GM12878 (cell line): ENCODE measurements around the gene FCHSD2. TPM values are rescaled to one million over a fixed set of nuclear protein-coding genes. Genes with fewer than 3 reads are reported as not detected.

Experiments used
- ATAC-seq: fragments of 200-7000 bp; cut with Tn5 transposase; 3 replicates; pipeline ENCODE4 v1.9.1; 2020; ENCODE audit warnings: mild to moderate bottlenecking, moderate library complexity
- BruUV-seq: library from RNA; stranded (reverse); fragments of 400-500 nt; replicated peaks from 2 replicates; lab custom pipeline; 2021; lab: Mats Ljungman, UMichigan
- CTCF ChIA-PET: fragments of 300-600 bp; sonication (Branson Sonifier 250); formaldehyde crosslinking; extraction: SDS; loops from one replicate; lab custom pipeline; 2021; ENCODE audit warnings: inconsistent platforms; lab: Yijun Ruan, JAX
- POLR2A ChIA-PET: fragments of 350-600 bp; formaldehyde crosslinking; extraction: SDS; loops from one replicate; lab custom pipeline; 2021; ENCODE audit warnings: inconsistent platforms; lab: Charles Lee
- RAD21 ChIA-PET: fragments of 300-600 bp; sonication (Branson Sonifier 250); formaldehyde crosslinking; loops from one replicate; lab custom pipeline; 2023; ENCODE audit warnings: antibody characterized with exemption; ENCODE audit not compliant: unreplicated experiment; lab: Charles Lee
- SMC1A ChIA-PET: fragments of 300-600 bp; sonication (Branson Sonifier 250); formaldehyde crosslinking; loops from one replicate; lab custom pipeline; 2023; ENCODE audit not compliant: unreplicated experiment, uncharacterized antibody; lab: Charles Lee
- DNase-seq: peaks from one replicate; pipeline ENCODE4 v3.0.0-alpha.2; 2011; ENCODE audit warnings: low read depth, low spot score
- FAIRE-seq: peaks from 3 replicates; lab custom pipeline; 2011; peaks lifted over from hg19 to GRCh38; lab: Jason Lieb, UNC
- H2AFZ ChIP-seq: 2 replicates; pipeline ENCODE4 v1.6.0; 2011; ENCODE audit warnings: low read depth, low read length, control low read depth; ENCODE audit not compliant: control insufficient read depth
- H3K27ac ChIP-seq: 2 replicates; pipeline ENCODE4 v1.5.1; 2011; ENCODE audit warnings: control low read depth; ENCODE audit not compliant: control insufficient read depth, insufficient read depth
- H3K27me3 ChIP-seq, 2 experiments: replicated peaks in 1 of 2; 2 replicates each; pipeline versions ENCODE4 v1.6.0 to v1.6.1; 2011; ENCODE audit warnings: low read length in 1 of 2; ENCODE audit not compliant: control insufficient read depth in 2 of 2, insufficient read depth in 2 of 2
- H3K36me3 ChIP-seq, 2 experiments: 2 replicates each; pipeline ENCODE4 v1.5.1; 2011; ENCODE audit warnings: low read length in 1 of 2; ENCODE audit not compliant: control insufficient read depth in 2 of 2, insufficient read depth in 2 of 2
- H3K4me1 ChIP-seq: 2 replicates; pipeline ENCODE4 v1.6.1; 2011; ENCODE audit warnings: mild to moderate bottlenecking, low read length, moderate library complexity, mixed read lengths; ENCODE audit not compliant: control insufficient read depth, insufficient read depth
- H3K4me2 ChIP-seq: 2 replicates; pipeline ENCODE4 v1.6.0; 2011; ENCODE audit warnings: control low read depth; ENCODE audit not compliant: control insufficient read depth, insufficient read depth
- H3K4me3 ChIP-seq: fragments of 200-600 bp; sonication (generic); 2 replicates; pipeline ENCODE4 v1.5.1; 2016
- H3K79me2 ChIP-seq: 2 replicates; pipeline ENCODE4 v1.6.0; 2011; ENCODE audit warnings: low read length; ENCODE audit not compliant: control insufficient read depth, insufficient read depth
- H3K9ac ChIP-seq: 2 replicates; pipeline ENCODE4 v1.8.0; 2011; ENCODE audit warnings: low read length, control low read depth, mixed read lengths; ENCODE audit not compliant: control insufficient read depth, insufficient read depth
- H3K9me3 ChIP-seq: replicated peaks from 3 replicates; pipeline ENCODE4 v1.5.1; 2011; ENCODE audit warnings: mild to moderate bottlenecking, low read length; ENCODE audit not compliant: control insufficient read depth, insufficient read depth
- H4K20me1 ChIP-seq: 2 replicates; pipeline ENCODE4 v1.6.0; 2011; ENCODE audit not compliant: control insufficient read depth, insufficient read depth
- ATF7 ChIP-seq: fragments of 450-650 bp; IDR thresholded peaks from 2 replicates; pipeline ENCODE4 v1.6.1; 2016; ENCODE audit warnings: low read depth, mild to moderate bottlenecking
- CEBPB ChIP-seq, 2 experiments: fragments of 150-350 bp in 1 of 2; IDR thresholded peaks; 2 replicates each; pipeline ENCODE4 v1.6.1; 2012 to 2014; ENCODE audit warnings: low read depth in 2 of 2, low read length in 2 of 2, borderline replicate concordance in 1 of 2, inconsistent platforms in 1 of 2
- ESRRA ChIP-seq: IDR thresholded peaks from 2 replicates; pipeline ENCODE4 v1.6.1; 2012; ENCODE audit warnings: mild to moderate bottlenecking, low read length, improper control_type of control experiment
- EZH2 ChIP-seq: IDR thresholded peaks from 2 replicates; pipeline ENCODE4 v1.6.1; 2012; ENCODE audit warnings: low read depth, mild to moderate bottlenecking, control low read depth, inconsistent platforms, low read length, borderline replicate concordance; ENCODE audit not compliant: control insufficient read depth
- GABPA ChIP-seq: IDR thresholded peaks from 2 replicates; pipeline ENCODE4 v1.6.1; 2014; ENCODE audit warnings: antibody characterized with exemption, low read depth, mild to moderate bottlenecking, inconsistent platforms
- IRF4 ChIP-seq: IDR thresholded peaks from 2 replicates; pipeline ENCODE4 v1.6.1; 2011; ENCODE audit warnings: low read depth, low read length
- JUNB ChIP-seq: IDR thresholded peaks from 2 replicates; pipeline ENCODE4 v1.6.1; 2016; ENCODE audit warnings: antibody characterized with exemption, mild to moderate bottlenecking
- PML ChIP-seq: IDR thresholded peaks from 2 replicates; pipeline ENCODE4 v1.6.1; 2012; ENCODE audit warnings: low read length, inconsistent platforms
- WGBS: methylation state at CpG from one replicate; pipeline ENCODE4 v1.1.6; 2016; ENCODE audit warnings: low lambda C conversion rate; ENCODE audit not compliant: insufficient replicate concordance, insufficient coverage; ENCODE audit errors: missing lambda C conversion rate; 5-methylcytosine and 5-hydroxymethylcytosine counted together
- in situ Hi-C: fragments of 300-500 bp; cut with MboI; formaldehyde crosslinking; loops from 9 replicates; pipeline ENCODE4 v1.14.3; 2018; ENCODE audit warnings: mixed read lengths
- intact Hi-C: fragments of 100-400 bp; cut with micrococcal nuclease; formaldehyde crosslinking; loops from one replicate; pipeline ENCODE4 v1.14.2; 2022; ENCODE audit not compliant: unreplicated experiment
- polyA plus RNA-seq, 11 experiments: library from polyadenylated mRNA; depleted of rRNA in 4 of 11; unstranded in 6 of 11; stranded (reverse) in 5 of 11; fragments of >200 nt; fragmentation: Nextera tagmentation in 4 of 11; fragmentation: Illumina TruSeq in 1 of 11; extraction: Ambion mirVana in 4 of 11; extraction: Trizol in 1 of 11; gene quantifications; 1 replicate in 1 of 11; 2 replicates in 10 of 11; pipeline versions ENCODE4 v1.2.1 to v1.2.3, GENCODE V29; 2011 to 2016; ENCODE audit warnings: inconsistent platforms in 2 of 11, missing spikeins in 2 of 11, low read depth in 1 of 11
- total RNA-seq, 4 experiments: library from RNA; depleted of rRNA in 3 of 4; stranded (reverse); fragments of >200 nt in 3 of 4; fragmentation: Illumina TruSeq in 1 of 4; extraction: Trizol in 1 of 4; gene quantifications; 2 replicates each; pipeline versions ENCODE4 v1.2.1 to v1.2.3, GENCODE V29; 2013 to 2021
- TF ChIP-seq, protein P1 (sequence below): fragments of 450-650 bp; IDR thresholded peaks from 2 replicates; pipeline ENCODE4 v1.6.1; 2017; ENCODE audit warnings: mild to moderate bottlenecking, low read depth, inconsistent platforms; ENCODE audit not compliant: poor library complexity, severe bottlenecking
- TF ChIP-seq, protein P2 (sequence below): fragments of 450-650 bp; IDR thresholded peaks from 2 replicates; pipeline ENCODE4 v1.6.1; 2018; ENCODE audit warnings: borderline replicate concordance, mild to moderate bottlenecking; ENCODE audit not compliant: partially characterized antibody

FCHSD2 gene
- total and polyA plus RNA-seq, 10 of the 15 experiments (the other 5 are each of a cell fraction or from before 2014, with no cell fraction given): 13.2 to 89.8 (median 47.8) TPM

DNA sequence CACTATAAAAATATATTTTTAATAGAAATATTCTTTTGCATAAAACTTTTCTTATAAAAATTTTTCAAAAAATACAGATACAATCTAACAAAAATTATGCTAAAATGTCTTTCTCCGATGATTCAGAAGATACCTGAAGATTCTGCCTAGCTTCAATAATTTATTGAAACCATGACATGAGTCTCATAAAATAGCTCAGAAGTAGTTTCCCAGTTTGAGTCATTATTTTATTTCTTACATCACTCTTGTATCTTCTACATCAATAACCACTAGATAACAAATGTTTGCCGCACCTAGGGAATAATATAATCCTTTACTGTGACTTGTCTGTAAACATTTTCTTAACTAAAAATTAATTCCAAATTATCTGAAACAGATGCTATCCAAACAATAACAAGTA, 158.6 kb downstream of the FCHSD2 start:
- no peak for TF ChIP-seq ESRRA
- peak; percentile 65 for TF ChIP-seq JUNB
- POLR2A ChIA-PET: interaction anchor here (0.6 kb wide), 1 partner anchor 109 kb away, joined by 3 read pairs; no protein-coding TSS in a partner anchor
- RAD21 ChIA-PET: interaction anchor here (1.3 to 2.6 kb wide), 3 partner anchors 10 to 194 kb away, joined by 3 to 8 read pairs (median 6); no protein-coding TSS in a partner anchor
- H3K4me1 ChIP-seq: peaks cover 10% of the 10 kb centered on the region; the same call in 1 of the 2 replicates
- BruUV-seq: no TSS peak
- 78% methylated on average over 2 of the region's 2 CpGs for WGBS
- no peak overlapping the region for H3K27ac ChIP-seq
- no peak for FAIRE-seq
- CTCF ChIA-PET: interaction anchor here (0.9 to 1.5 kb wide), 4 partner anchors 14 to 196 kb away, joined by 3 to 4 read pairs (median 3); partner anchors contain the start of gene FCHSD2
- intact Hi-C loops (no loop called here), in situ Hi-C loops (no loop called here)
- no peaks in the 10 kb centered on the region for H4K20me1 ChIP-seq
- H3K4me2 ChIP-seq: no peak overlapping the region
- peaks cover 2 to 27% of the 10 kb centered on the region in 2 experiments for H3K36me3 ChIP-seq
- no peak overlapping the region for H3K4me3 ChIP-seq
- H3K9ac ChIP-seq: no peak overlapping the region
- H2AFZ ChIP-seq: no peak overlapping the region
- ATAC-seq: no peak
- H3K79me2 ChIP-seq: no peaks in the 10 kb centered on the region
- SMC1A ChIA-PET: interaction anchor here (1.3 to 2.5 kb wide), 4 partner anchors 10 to 195 kb away, joined by 3 to 8 read pairs (median 6); no protein-coding TSS in a partner anchor
- peaks cover 2% of the 10 kb centered on the region; the same call in 2 of the 3 replicates for H3K9me3 ChIP-seq
- DNase-seq: no peak
- H3K27me3 ChIP-seq: no peaks in the 10 kb centered on the region

DNA sequence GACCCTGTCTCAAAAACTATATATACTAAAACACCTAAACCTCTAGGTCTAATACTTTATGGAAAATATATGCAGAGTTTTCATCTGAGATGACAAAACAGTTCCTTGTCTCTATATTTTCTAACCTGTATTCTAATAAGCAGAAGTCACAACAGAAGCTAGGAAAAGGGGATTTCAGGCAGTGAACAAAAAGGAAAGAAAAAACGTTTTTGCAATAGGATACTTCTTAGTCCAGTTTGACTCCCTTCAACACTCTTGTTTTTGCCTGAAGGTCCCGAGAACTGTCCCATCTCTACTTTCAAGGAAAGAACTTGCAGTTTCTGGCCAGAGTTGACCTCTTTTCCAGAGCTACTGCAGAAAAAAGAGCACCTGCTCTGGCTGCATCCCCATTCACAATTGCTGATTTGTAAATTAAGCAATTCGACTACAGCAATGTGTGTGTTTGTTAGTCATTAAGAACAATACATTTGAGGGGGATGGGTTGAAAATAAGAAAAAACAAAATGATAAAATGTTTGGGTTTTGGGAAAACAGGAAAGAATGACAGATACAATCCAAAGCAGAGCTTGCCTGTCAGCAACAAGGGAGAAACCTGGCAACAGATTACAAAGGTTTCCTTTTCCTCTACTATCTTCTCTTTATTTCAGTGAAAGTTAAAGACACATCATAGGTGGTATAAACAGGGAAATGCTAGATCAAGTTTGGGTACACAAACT, 160.0 kb downstream of the FCHSD2 start:
- ATAC-seq (no peak), FAIRE-seq (no peak), DNase-seq (no peak)
- no peaks in the 10 kb centered on the region for H3K27me3 ChIP-seq
- SMC1A ChIA-PET: interaction anchor here (0.6 to 3.4 kb wide), 19 partner anchors 8 to 279 kb away, joined by 3 to 24 read pairs (median 5); no protein-coding TSS in a partner anchor
- WGBS: 64% methylated on average over 3 of the region's 3 CpGs
- intact Hi-C loops (no loop called here), in situ Hi-C loops (no loop called here)
- no peaks in the 10 kb centered on the region for H4K20me1 ChIP-seq
- RAD21 ChIA-PET: interaction anchor here (1.2 to 2.6 kb wide), 5 partner anchors 9 to 196 kb away, joined by 5 to 8 read pairs (median 6); no protein-coding TSS in a partner anchor
- H3K9me3 ChIP-seq: peaks cover 10% of the 10 kb centered on the region; the same call in 2 of the 3 replicates
- no peak overlapping the region for H3K9ac ChIP-seq
- peaks cover 10% of the 10 kb centered on the region; the same call in 1 of the 2 replicates for H3K4me1 ChIP-seq
- H3K79me2 ChIP-seq: no peaks in the 10 kb centered on the region
- CTCF ChIA-PET: interaction anchor here (0.6 to 3.1 kb wide), 7 partner anchors 11 to 308 kb away, joined by 3 to 12 read pairs (median 4); no protein-coding TSS in a partner anchor
- H3K4me2 ChIP-seq: no peak overlapping the region; the same call in 1 of the 2 replicates
- no peak overlapping the region for H3K4me3 ChIP-seq
- H3K27ac ChIP-seq: peak overlapping the region; percentile 20; the same call in 1 of the 2 replicates
- POLR2A ChIA-PET: no interaction called here
- BruUV-seq: no TSS peak
- H2AFZ ChIP-seq: no peak overlapping the region
- peaks cover 2 to 20% of the 10 kb centered on the region in 2 experiments for H3K36me3 ChIP-seq
- TF ChIP-seq CEBPB (IDR thresholded peaks at IDR 0.05; ENCODE audit: borderline replicate concordance in 1 of 2, low read depth in 2 of 2, low read length in 2 of 2) (no peak), ATF7 (no peak), IRF4 (no peak), GABPA (no peak), EZH2 (no peak), PML (no peak)
- TF ChIP-seq, protein P1, sequence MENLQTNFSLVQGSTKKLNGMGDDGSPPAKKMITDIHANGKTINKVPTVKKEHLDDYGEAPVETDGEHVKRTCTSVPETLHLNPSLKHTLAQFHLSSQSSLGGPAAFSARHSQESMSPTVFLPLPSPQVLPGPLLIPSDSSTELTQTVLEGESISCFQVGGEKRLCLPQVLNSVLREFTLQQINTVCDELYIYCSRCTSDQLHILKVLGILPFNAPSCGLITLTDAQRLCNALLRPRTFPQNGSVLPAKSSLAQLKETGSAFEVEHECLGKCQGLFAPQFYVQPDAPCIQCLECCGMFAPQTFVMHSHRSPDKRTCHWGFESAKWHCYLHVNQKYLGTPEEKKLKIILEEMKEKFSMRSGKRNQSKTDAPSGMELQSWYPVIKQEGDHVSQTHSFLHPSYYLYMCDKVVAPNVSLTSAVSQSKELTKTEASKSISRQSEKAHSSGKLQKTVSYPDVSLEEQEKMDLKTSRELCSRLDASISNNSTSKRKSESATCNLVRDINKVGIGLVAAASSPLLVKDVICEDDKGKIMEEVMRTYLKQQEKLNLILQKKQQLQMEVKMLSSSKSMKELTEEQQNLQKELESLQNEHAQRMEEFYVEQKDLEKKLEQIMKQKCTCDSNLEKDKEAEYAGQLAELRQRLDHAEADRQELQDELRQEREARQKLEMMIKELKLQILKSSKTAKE: no peak
- TF ChIP-seq, protein P2, sequence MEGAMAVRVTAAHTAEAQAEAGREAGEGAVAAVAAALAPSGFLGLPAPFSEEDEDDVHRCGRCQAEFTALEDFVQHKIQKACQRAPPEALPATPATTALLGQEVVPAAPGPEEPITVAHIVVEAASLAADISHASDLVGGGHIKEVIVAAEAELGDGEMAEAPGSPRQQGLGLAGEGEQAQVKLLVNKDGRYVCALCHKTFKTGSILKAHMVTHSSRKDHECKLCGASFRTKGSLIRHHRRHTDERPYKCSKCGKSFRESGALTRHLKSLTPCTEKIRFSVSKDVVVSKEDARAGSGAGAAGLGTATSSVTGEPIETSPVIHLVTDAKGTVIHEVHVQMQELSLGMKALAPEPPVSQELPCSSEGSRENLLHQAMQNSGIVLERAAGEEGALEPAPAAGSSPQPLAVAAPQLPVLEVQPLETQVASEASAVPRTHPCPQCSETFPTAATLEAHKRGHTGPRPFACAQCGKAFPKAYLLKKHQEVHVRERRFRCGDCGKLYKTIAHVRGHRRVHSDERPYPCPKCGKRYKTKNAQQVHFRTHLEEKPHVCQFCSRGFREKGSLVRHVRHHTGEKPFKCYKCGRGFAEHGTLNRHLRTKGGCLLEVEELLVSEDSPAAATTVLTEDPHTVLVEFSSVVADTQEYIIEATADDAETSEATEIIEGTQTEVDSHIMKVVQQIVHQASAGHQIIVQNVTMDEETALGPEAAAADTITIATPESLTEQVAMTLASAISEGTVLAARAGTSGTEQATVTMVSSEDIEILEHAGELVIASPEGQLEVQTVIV: no peak
